OCI-LY3 (cell line): ENCODE measurements around the gene COX7A2L.
"Not testable (repeated sequence)": the region's sequence is repeated elsewhere in the genome, so short reads cannot be mapped to it uniquely, and the experiment has no call there.

Source experiments
- H2AFZ ChIP-seq: fragments of 200-600, 300-600 bp; shearing (Covaris generic); 2 replicates; pipeline ENCODE4 v1.6.0; 2014; ENCODE audit warnings: antibody characterized with exemption, low read depth, low read length
- H3K27ac ChIP-seq: fragments of 200-600, 300-600 bp; sonication (generic); 2 replicates; pipeline ENCODE4 v1.5.1; 2014; ENCODE audit warnings: mild to moderate bottlenecking, low read length, moderate library complexity, mixed read lengths
- H3K27me3 ChIP-seq: fragments of 200-600, 300-600 bp; sonication (generic); 2 replicates; pipeline ENCODE4 v1.6.1; 2014; ENCODE audit warnings: low read depth, low read length, mixed read lengths
- H3K36me3 ChIP-seq: fragments of 200-600, 300-600 bp; sonication (generic); replicated peaks from 2 replicates; pipeline ENCODE3; 2014; ENCODE audit warnings: low read depth, low read length, mixed read lengths
- H3K4me1 ChIP-seq: fragments of 300-600, 200-600 bp; sonication (generic); 2 replicates; pipeline ENCODE4 v1.6.1; 2014; ENCODE audit warnings: low read length, mixed read lengths
- H3K4me2 ChIP-seq: fragments of 200-600, 300-600 bp; sonication (generic); 2 replicates; pipeline ENCODE4 v1.6.1; 2014; ENCODE audit warnings: low read length, mixed read lengths
- H3K4me3 ChIP-seq: fragments of 300-600, 200-600 bp; sonication (generic); 2 replicates; pipeline ENCODE4 v1.5.1; 2014; ENCODE audit warnings: antibody characterized with exemption, mild to moderate bottlenecking, low read length, moderate library complexity
- H3K79me2 ChIP-seq: fragments of 300-600, 200-600 bp; shearing (Covaris generic); 2 replicates; pipeline ENCODE4 v1.6.1; 2014; ENCODE audit warnings: mild to moderate bottlenecking, low read length, mixed read lengths
- H3K9ac ChIP-seq: fragments of 300-600, 200-600 bp; shearing (Covaris generic); 2 replicates; pipeline ENCODE4 v1.6.0; 2014; ENCODE audit warnings: mild to moderate bottlenecking, low read length, moderate library complexity
- H3K9me3 ChIP-seq: fragments of 200-600, 300-600 bp; shearing (Covaris generic); 2 replicates; pipeline ENCODE4 v1.6.1; 2014; ENCODE audit warnings: low read length, mixed read lengths; ENCODE audit not compliant: insufficient read depth
- H4K20me1 ChIP-seq: fragments of 200-600, 300-600 bp; sonication (generic); 2 replicates; pipeline ENCODE4 v1.6.1; 2016; ENCODE audit warnings: low read length, mixed read lengths; ENCODE audit not compliant: insufficient read depth
- EZH2phosphoT487 ChIP-seq: fragments of 200-600 bp; shearing (Covaris generic); IDR thresholded peaks from 2 replicates; pipeline ENCODE4 v1.6.1; 2018; ENCODE audit warnings: antibody characterized with exemption, mixed run types, low read depth
- TF ChIP-seq, protein P1 (sequence below): fragments of 200-600, 300-600 bp; sonication (generic); IDR thresholded peaks from 2 replicates; pipeline ENCODE4 v1.5.1; 2014; ENCODE audit warnings: antibody characterized with exemption, low read length, low read depth

Gene COX7A2L

DNA sequence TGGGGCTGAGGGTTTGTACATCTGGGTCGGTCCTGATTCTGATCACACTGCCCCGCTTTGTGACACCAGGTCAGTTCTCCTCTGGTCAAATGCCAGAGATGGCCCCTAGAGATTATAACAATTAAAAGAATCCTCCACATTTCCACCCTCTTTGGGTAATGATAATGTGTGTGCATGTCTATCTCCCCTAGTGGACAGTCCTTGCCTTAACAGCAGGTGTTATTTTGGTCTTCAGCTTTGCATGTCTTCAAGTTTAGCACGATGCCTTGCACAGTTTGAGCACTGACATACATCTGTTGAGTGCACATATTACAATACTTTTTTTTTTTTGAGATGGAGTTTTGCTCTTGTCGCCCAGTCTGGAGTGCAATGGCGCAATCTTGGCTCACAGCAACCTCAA is 25.7 kb upstream of the COX7A2L start:
- Histone ChIP-seq H3K9ac (no peak overlapping the region), H3K4me1 (no peaks in the 10 kb centered on the region), H3K36me3 (no peaks in the 10 kb centered on the region), H3K27me3 (no peaks in the 10 kb centered on the region), H4K20me1 (no peaks in the 10 kb centered on the region), H3K4me2 (no peak overlapping the region), H3K79me2 (no peaks in the 10 kb centered on the region), H3K27ac (no peak overlapping the region), H3K4me3 (no peak overlapping the region), H2AFZ (no peak overlapping the region), H3K9me3 (no peaks in the 10 kb centered on the region)
- TF ChIP-seq, protein P1, sequence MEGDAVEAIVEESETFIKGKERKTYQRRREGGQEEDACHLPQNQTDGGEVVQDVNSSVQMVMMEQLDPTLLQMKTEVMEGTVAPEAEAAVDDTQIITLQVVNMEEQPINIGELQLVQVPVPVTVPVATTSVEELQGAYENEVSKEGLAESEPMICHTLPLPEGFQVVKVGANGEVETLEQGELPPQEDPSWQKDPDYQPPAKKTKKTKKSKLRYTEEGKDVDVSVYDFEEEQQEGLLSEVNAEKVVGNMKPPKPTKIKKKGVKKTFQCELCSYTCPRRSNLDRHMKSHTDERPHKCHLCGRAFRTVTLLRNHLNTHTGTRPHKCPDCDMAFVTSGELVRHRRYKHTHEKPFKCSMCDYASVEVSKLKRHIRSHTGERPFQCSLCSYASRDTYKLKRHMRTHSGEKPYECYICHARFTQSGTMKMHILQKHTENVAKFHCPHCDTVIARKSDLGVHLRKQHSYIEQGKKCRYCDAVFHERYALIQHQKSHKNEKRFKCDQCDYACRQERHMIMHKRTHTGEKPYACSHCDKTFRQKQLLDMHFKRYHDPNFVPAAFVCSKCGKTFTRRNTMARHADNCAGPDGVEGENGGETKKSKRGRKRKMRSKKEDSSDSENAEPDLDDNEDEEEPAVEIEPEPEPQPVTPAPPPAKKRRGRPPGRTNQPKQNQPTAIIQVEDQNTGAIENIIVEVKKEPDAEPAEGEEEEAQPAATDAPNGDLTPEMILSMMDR: peak; percentile 38
- no peak for TF ChIP-seq EZH2phosphoT487

DNA sequence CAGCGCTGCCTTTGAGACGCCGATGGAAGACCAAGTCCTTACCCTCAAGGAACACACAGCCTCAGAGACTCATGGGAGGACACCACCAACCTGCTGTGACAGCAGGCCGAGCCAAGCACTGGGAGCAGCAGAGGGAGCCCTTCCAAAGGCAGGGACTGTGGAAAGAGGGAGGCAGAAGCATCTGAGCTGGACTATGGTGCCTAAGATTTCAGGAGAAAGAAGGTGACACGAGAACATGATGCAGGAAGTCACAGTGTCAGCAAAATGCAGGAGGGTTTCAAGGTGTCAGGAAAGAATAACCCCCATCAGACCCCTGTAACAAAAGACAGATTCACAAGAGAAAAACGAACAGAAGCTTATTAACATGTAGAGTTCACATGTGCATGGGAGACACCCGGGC is 24.2 kb upstream of the COX7A2L start:
- Histone ChIP-seq H3K27ac (no peak overlapping the region), H3K36me3 (no peaks in the 10 kb centered on the region), H4K20me1 (no peaks in the 10 kb centered on the region), H3K4me2 (no peak overlapping the region), H2AFZ (no peak overlapping the region), H3K9ac (no peak overlapping the region), H3K9me3 (no peaks in the 10 kb centered on the region), H3K4me1 (no peaks in the 10 kb centered on the region), H3K27me3 (no peaks in the 10 kb centered on the region), H3K4me3 (no peak overlapping the region), H3K79me2 (no peaks in the 10 kb centered on the region)
- no peak for TF ChIP-seq EZH2phosphoT487
- TF ChIP-seq, protein P1: no peak

DNA sequence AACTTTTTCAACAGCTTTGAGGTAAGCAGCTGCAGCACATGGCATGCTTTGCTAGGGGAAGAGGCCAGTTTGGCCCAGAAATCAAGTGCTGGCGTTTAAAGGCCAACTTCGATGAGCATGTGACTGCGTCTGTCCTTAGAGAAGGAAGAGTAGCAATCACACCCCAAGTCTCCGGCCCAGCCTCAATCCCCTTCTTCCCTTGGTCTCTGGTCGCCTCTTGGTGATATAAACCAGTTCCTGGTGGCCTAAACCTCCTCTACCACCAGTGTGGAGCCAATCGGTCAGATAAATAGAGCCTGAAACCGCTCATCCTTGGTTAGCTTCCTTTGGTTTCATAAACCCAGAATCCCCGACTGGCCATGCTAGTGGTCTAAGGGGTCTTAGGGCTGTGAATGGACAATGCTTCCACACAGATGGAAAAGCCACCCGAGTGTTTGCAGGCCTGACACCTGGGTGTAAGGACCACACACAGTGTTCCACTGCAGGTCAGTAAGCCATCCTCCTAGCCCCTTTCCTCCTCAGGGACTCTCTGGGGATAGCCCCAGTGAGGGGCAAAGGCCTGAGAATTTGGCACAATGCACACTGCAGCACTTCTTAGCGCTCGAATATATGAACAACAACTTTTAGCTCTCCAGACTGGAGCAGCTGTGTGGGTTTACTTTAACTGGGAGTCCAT is 23.0 kb upstream of the COX7A2L start:
- H3K27ac ChIP-seq: no peak overlapping the region
- H3K4me3 ChIP-seq: no peak overlapping the region
- no peaks in the 10 kb centered on the region for H4K20me1 ChIP-seq
- no peak overlapping the region for H2AFZ ChIP-seq
- no peaks in the 10 kb centered on the region for H3K27me3 ChIP-seq
- H3K36me3 ChIP-seq: no peaks in the 10 kb centered on the region
- H3K9ac ChIP-seq: no peak overlapping the region
- no peak overlapping the region for H3K4me2 ChIP-seq
- no peaks in the 10 kb centered on the region for H3K79me2 ChIP-seq
- no peaks in the 10 kb centered on the region for H3K9me3 ChIP-seq
- TF ChIP-seq, protein P1: no peak
- TF ChIP-seq EZH2phosphoT487: no peak
- no peaks in the 10 kb centered on the region for H3K4me1 ChIP-seq

DNA sequence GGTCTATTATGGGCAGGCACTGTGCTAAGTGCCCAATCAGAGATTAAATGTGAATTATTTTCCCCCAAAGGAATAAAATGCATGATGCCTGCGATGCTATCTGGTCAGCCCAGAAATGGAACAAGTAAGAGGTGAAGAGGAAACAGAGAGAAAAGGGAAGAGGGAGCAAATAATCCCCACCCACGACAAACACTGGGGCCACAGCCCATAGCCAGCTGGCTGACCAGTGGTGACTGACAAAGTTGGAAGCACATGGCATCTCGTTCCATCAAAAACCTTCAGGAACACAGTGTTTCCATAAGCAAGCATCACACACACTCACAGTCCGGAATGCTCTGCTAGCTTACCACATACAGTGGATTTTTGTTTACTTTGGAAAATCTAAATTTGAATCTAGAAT is 21.1 kb upstream of the COX7A2L start:
- TF ChIP-seq EZH2phosphoT487: no peak
- Histone ChIP-seq H3K27me3 (no peaks in the 10 kb centered on the region), H3K4me1 (no peaks in the 10 kb centered on the region), H3K4me2 (no peak overlapping the region), H3K9me3 (no peaks in the 10 kb centered on the region), H4K20me1 (no peaks in the 10 kb centered on the region), H3K36me3 (no peaks in the 10 kb centered on the region), H3K79me2 (no peaks in the 10 kb centered on the region), H2AFZ (no peak overlapping the region), H3K27ac (no peak overlapping the region), H3K4me3 (no peak overlapping the region), H3K9ac (no peak overlapping the region)

DNA sequence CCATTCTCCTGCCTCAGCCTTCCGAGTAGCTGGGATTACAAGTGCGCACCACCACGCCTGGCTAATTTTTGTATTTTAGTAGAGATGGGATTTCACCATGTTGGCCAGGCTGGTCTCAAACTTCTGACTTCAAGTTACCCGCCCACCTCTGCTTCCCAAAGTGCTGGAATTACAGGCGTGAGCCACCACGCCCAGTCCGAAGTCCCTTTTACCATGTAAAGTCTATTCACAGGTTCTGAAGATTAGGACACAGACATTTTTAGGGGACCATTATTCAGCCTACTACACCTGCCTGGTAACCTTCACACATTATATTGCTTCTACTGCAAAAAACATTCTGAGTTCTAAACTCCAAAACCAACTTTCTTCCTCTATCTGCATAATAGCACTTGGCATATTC is 19.0 kb upstream of the COX7A2L start:
- H3K9ac ChIP-seq, H3K27me3 ChIP-seq, H3K27ac ChIP-seq, H2AFZ ChIP-seq, H3K9me3 ChIP-seq, H3K36me3 ChIP-seq, H3K4me1 ChIP-seq, H3K4me3 ChIP-seq, H3K79me2 ChIP-seq, H3K4me2 ChIP-seq, H4K20me1 ChIP-seq: not testable (repeated sequence)
